Adrenal gland (tissue), 5 donors: ENCODE results near the gene ALX3.

Experiments
- POLR2A ChIP-seq, 2 donors: fragments of 450-650 bp; IDR thresholded peaks; one replicate each; pipeline ENCODE4 v1.6.1; 2017; ENCODE audit warnings: antibody characterized with exemption in 2 of 2, mild to moderate bottlenecking in 2 of 2, moderate library complexity in 1 of 2
- TF ChIP-seq, protein P1 (sequence below), 6 experiments: fragments of 450-650 bp in 4 of 6; fragments of 200-600 bp in 2 of 6; sonication (generic) in 1 of 6; IDR thresholded peaks; 1 replicate in 5 of 6; 2 replicates in 1 of 6; pipeline versions ENCODE4 v1.5.1 to v1.8.0; 2016 to 2021; ENCODE audit warnings: antibody characterized with exemption in 6 of 6, mild to moderate bottlenecking in 2 of 6, moderate library complexity in 1 of 6
- donor health status: DM: no; HTN: no; CAD: no.

- no peak for TF ChIP-seq POLR2A (IDR thresholded peaks at IDR 0.05)
- TF ChIP-seq, protein P1, sequence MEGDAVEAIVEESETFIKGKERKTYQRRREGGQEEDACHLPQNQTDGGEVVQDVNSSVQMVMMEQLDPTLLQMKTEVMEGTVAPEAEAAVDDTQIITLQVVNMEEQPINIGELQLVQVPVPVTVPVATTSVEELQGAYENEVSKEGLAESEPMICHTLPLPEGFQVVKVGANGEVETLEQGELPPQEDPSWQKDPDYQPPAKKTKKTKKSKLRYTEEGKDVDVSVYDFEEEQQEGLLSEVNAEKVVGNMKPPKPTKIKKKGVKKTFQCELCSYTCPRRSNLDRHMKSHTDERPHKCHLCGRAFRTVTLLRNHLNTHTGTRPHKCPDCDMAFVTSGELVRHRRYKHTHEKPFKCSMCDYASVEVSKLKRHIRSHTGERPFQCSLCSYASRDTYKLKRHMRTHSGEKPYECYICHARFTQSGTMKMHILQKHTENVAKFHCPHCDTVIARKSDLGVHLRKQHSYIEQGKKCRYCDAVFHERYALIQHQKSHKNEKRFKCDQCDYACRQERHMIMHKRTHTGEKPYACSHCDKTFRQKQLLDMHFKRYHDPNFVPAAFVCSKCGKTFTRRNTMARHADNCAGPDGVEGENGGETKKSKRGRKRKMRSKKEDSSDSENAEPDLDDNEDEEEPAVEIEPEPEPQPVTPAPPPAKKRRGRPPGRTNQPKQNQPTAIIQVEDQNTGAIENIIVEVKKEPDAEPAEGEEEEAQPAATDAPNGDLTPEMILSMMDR (IDR thresholded peaks at IDR 0.05), result no peak
Observed at GRCh38 chr1:110112143-110112542, 41.7 kb upstream of the ALX3 start, which contains the start of gene UBL4B.
